ENCODE measurements around the gene GFY. TPM values are rescaled to one million over a fixed set of nuclear protein-coding genes. Genes with fewer than 3 reads are reported as not detected.

GFY gene
- total and polyA plus RNA-seq, 2 donors (not counting 3 experiments of a cell fraction or from before 2014, with no cell fraction given), result not detected

DNA sequence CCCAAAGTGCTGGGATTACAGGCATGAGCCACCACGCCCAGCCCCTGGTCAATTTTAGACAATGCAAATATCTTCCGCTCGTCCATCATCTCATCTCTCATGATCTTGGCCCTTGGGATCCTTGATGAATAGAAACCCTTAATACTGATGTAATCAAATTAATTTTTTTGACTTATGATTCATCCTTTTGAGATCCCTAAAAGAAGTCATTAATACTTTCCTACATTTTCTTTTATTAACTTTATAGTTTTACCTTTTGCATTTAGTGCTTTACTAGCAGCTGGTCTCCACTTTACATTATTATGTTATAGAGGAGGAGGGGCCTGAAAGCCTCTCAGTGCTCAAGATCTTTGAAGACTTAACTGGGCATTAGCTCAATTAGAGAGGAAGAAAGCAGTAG lies 44.8 kb upstream of the GFY start:
- no peak for TF ChIP-seq GATA2 (IDR thresholded peaks at IDR 0.05; ENCODE audit: insufficient read depth, insufficient read length, low read depth, low read length)
- TF ChIP-seq JUN (IDR thresholded peaks at IDR 0.05; ENCODE audit: borderline replicate concordance, insufficient read depth, insufficient read length, low read depth), result no peak
- no peak for TF ChIP-seq EZH2 (IDR thresholded peaks at IDR 0.05; ENCODE audit: borderline replicate concordance, low read depth, low read length, severe bottlenecking)
- TF ChIP-seq, protein P1, sequence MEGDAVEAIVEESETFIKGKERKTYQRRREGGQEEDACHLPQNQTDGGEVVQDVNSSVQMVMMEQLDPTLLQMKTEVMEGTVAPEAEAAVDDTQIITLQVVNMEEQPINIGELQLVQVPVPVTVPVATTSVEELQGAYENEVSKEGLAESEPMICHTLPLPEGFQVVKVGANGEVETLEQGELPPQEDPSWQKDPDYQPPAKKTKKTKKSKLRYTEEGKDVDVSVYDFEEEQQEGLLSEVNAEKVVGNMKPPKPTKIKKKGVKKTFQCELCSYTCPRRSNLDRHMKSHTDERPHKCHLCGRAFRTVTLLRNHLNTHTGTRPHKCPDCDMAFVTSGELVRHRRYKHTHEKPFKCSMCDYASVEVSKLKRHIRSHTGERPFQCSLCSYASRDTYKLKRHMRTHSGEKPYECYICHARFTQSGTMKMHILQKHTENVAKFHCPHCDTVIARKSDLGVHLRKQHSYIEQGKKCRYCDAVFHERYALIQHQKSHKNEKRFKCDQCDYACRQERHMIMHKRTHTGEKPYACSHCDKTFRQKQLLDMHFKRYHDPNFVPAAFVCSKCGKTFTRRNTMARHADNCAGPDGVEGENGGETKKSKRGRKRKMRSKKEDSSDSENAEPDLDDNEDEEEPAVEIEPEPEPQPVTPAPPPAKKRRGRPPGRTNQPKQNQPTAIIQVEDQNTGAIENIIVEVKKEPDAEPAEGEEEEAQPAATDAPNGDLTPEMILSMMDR (IDR thresholded peaks at IDR 0.05; ENCODE audit: extremely low read depth in 1 of 2, insufficient read depth in 1 of 2, low read depth in 1 of 2, low read length in 2 of 2), result no peak
- TF ChIP-seq POLR2AphosphoS5 (IDR thresholded peaks at IDR 0.05; ENCODE audit: insufficient read depth, low read depth, low read length), result no peak
- no peak for TF ChIP-seq POLR2A (IDR thresholded peaks at IDR 0.05; ENCODE audit: low read depth, low read length)
- TF ChIP-seq MYC (IDR thresholded peaks at IDR 0.05; ENCODE audit: low read depth, low read length), result no peak
- TF ChIP-seq FOS (IDR thresholded peaks at IDR 0.05; ENCODE audit: borderline replicate concordance, insufficient read depth, low read length), result no peak
- TF ChIP-seq, protein P2, sequence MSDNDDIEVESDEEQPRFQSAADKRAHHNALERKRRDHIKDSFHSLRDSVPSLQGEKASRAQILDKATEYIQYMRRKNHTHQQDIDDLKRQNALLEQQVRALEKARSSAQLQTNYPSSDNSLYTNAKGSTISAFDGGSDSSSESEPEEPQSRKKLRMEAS (IDR thresholded peaks at IDR 0.05; ENCODE audit: insufficient read depth, insufficient read length), result no peak
- no peaks in the 10 kb centered on the region for H3K36me3 ChIP-seq (ENCODE audit: control insufficient read depth in 2 of 2, extremely low read depth in 1 of 2, insufficient read depth in 2 of 2, low read length in 2 of 2)
- dilution Hi-C loops (cut with MboI; ENCODE audit: extremely low pct_ligation_motif_present, low sequenced_read_pairs), result no loop called here
- H3K27me3 ChIP-seq (ENCODE audit: control insufficient read depth in 2 of 2, insufficient read depth in 2 of 2, low read length in 2 of 2), result peaks cover 4 to 5% of the 10 kb centered on the region in 2 experiments
- no peaks in the 10 kb centered on the region for H3K79me2 ChIP-seq (ENCODE audit: control insufficient read depth, insufficient read depth, low read length)
- H3K4me3 ChIP-seq (replicated peaks in 1 of 3; ENCODE audit: insufficient read depth in 1 of 3, low read depth in 1 of 3, low read length in 3 of 3), result no peak overlapping the region
- ChIA-PET CTCF (interaction anchor here (1.4 to 1.8 kb wide), 2 partner anchors 63 to 154 kb away, joined by 3 to 7 read pairs; no protein-coding TSS in a partner anchor), POLR2A (no interaction called here)
- H4K20me1 ChIP-seq (replicated peaks; ENCODE audit: control insufficient read depth, extremely low read depth, insufficient read depth, low read length), result no peaks in the 10 kb centered on the region
- H3K27ac ChIP-seq (ENCODE audit: insufficient read depth, low read depth, low read length), result no peak overlapping the region
- H3K9me1 ChIP-seq (replicated peaks; ENCODE audit: control insufficient read depth, extremely low read depth, insufficient read depth, low read length), result no peaks in the 10 kb centered on the region
- H3K4me1 ChIP-seq (ENCODE audit: control insufficient read depth, extremely low read depth, insufficient read depth, low read length), result no peaks in the 10 kb centered on the region
- intact Hi-C loops (cut with micrococcal nuclease), result no loop called here
- H3K9ac ChIP-seq (replicated peaks; ENCODE audit: extremely low read depth, insufficient read depth, low read length), result no peak overlapping the region
- FAIRE-seq (no peak), DNase-seq (ENCODE audit: low read depth, low spot score) (no peak)
- H2AFZ ChIP-seq (ENCODE audit: low read depth, low read length), result no peak overlapping the region
- no peak overlapping the region for H3K4me2 ChIP-seq (ENCODE audit: insufficient read depth, low read length)
- H3K9me3 ChIP-seq (replicated peaks; ENCODE audit: control insufficient read depth, insufficient read depth, low read length), result no peaks in the 10 kb centered on the region
- no TSS peak for BruUV-seq (replicated peaks)

Measured in endothelial cell of umbilical vein (primary cell).